IMR-90 (cell line): ENCODE measurements around the gene ADAM23. TPM values are rescaled to one million over a fixed set of nuclear protein-coding genes. Genes with fewer than 3 reads are reported as not detected.

Source experiments
- ATAC-seq: fragments of 200-7000 bp; cut with Tn5 transposase; 2 replicates; pipeline ENCODE4 v1.9.1; 2020; ENCODE audit warnings: low read depth, mild to moderate bottlenecking, moderate library complexity
- BruUV-seq: library from RNA; stranded (reverse); fragments of 400-500 nt; replicated peaks from 2 replicates; lab custom pipeline; 2021; lab: Mats Ljungman, UMichigan
- CTCF ChIA-PET: fragments of 300-600 bp; formaldehyde crosslinking; extraction: SDS; loops from one replicate; lab custom pipeline; 2021; ENCODE audit warnings: antibody characterized with exemption; lab: Yijun Ruan, JAX
- POLR2A ChIA-PET: fragments of 300-600 bp; sonication (Branson Sonifier 250); formaldehyde crosslinking; loops from one replicate; lab custom pipeline; 2022; ENCODE audit warnings: antibody characterized with exemption; ENCODE audit not compliant: unreplicated experiment; lab: Charles Lee
- DNase-seq: peaks from one replicate; pipeline ENCODE4 v3.0.0; 2013
- H2AFZ ChIP-seq: replicated peaks from 2 replicates; pipeline ENCODE3; 2013; ENCODE audit warnings: low read length, mild to moderate bottlenecking; ENCODE audit not compliant: poor library complexity
- H2AK5ac ChIP-seq: 2 replicates; pipeline ENCODE4 v1.6.1; 2013; ENCODE audit warnings: low read depth, low read length, inconsistent platforms
- H2AK9ac ChIP-seq: replicated peaks from 2 replicates; pipeline ENCODE3; 2013; ENCODE audit warnings: mild to moderate bottlenecking, low read depth, low read length, moderate library complexity; ENCODE audit not compliant: poor library complexity
- H2BK120ac ChIP-seq: 2 replicates; pipeline ENCODE4 v1.6.1; 2013; ENCODE audit warnings: low read depth, low read length, inconsistent platforms
- H2BK15ac ChIP-seq: 3 replicates; pipeline ENCODE4 v1.6.1; 2013; ENCODE audit warnings: low read depth, low read length, inconsistent platforms
- H2BK20ac ChIP-seq: 2 replicates; pipeline ENCODE4 v1.6.1; 2013; ENCODE audit warnings: low read depth, mild to moderate bottlenecking, inconsistent platforms, low read length, moderate library complexity
- H2BK5ac ChIP-seq: 2 replicates; pipeline ENCODE4 v1.6.1; 2013; ENCODE audit warnings: mild to moderate bottlenecking, low read depth, low read length, inconsistent platforms; ENCODE audit not compliant: poor library complexity, severe bottlenecking
- H3K14ac ChIP-seq: replicated peaks from 2 replicates; pipeline ENCODE4 v1.6.1; 2013; ENCODE audit warnings: low read depth, low read length, inconsistent platforms
- H3K18ac ChIP-seq: 2 replicates; pipeline ENCODE4 v1.6.1; 2013; ENCODE audit warnings: low read depth, low read length, control low read depth
- H3K23ac ChIP-seq: 2 replicates; pipeline ENCODE4 v1.6.1; 2013; ENCODE audit warnings: low read depth, low read length, inconsistent platforms
- H3K27ac ChIP-seq: 2 replicates; pipeline ENCODE4 v1.5.1; 2013; ENCODE audit warnings: mild to moderate bottlenecking, control low read depth, low read length; ENCODE audit not compliant: insufficient read depth
- H3K27me3 ChIP-seq: 2 replicates; pipeline ENCODE4 v1.6.1; 2013; ENCODE audit warnings: low read length; ENCODE audit not compliant: control insufficient read depth, insufficient read depth
- H3K36me3 ChIP-seq: 2 replicates; pipeline ENCODE4 v1.6.1; 2013; ENCODE audit warnings: low read length, mixed read lengths; ENCODE audit not compliant: control insufficient read depth, insufficient read depth
- H3K4ac ChIP-seq: 2 replicates; pipeline ENCODE4 v1.6.1; 2013; ENCODE audit warnings: low read depth, low read length, inconsistent platforms
- H3K4me1 ChIP-seq: 2 replicates; pipeline ENCODE4 v1.6.1; 2013; ENCODE audit warnings: low read length, mixed read lengths; ENCODE audit not compliant: control insufficient read depth, insufficient read depth
- H3K4me2 ChIP-seq: 2 replicates; pipeline ENCODE4 v1.6.1; 2013; ENCODE audit warnings: low read depth, mild to moderate bottlenecking, control low read depth, low read length, moderate library complexity
- H3K4me3 ChIP-seq: 2 replicates; pipeline ENCODE4 v1.5.1; 2013; ENCODE audit warnings: low read depth, mild to moderate bottlenecking, control low read depth, low read length, moderate library complexity; ENCODE audit not compliant: insufficient read depth
- H3K56ac ChIP-seq: 2 replicates; pipeline ENCODE4 v1.6.1; 2013; ENCODE audit warnings: low read length, inconsistent platforms; ENCODE audit not compliant: insufficient read depth; ENCODE audit errors: extremely low read depth
- H3K79me1 ChIP-seq, 2 experiments: 2 replicates each; pipeline ENCODE4 v1.6.1; 2013; ENCODE audit warnings: low read length in 2 of 2, inconsistent platforms in 1 of 2, low read depth in 1 of 2
- H3K9ac ChIP-seq: 2 replicates; pipeline ENCODE4 v1.6.1; 2013; ENCODE audit warnings: low read depth, low read length, control low read depth
- H3K9me1 ChIP-seq: 2 replicates; pipeline ENCODE4 v1.6.1; 2013; ENCODE audit warnings: low read length, inconsistent platforms; ENCODE audit not compliant: insufficient read depth
- H3K9me3 ChIP-seq: 2 replicates; pipeline ENCODE4 v1.6.1; 2013; ENCODE audit warnings: low read length; ENCODE audit not compliant: control insufficient read depth, insufficient read depth
- H4K20me1 ChIP-seq: 2 replicates; pipeline ENCODE4 v1.6.1; 2013; ENCODE audit warnings: low read length, inconsistent platforms; ENCODE audit not compliant: insufficient read depth
- H4K5ac ChIP-seq: 2 replicates; pipeline ENCODE4 v1.6.1; 2013; ENCODE audit warnings: mild to moderate bottlenecking, low read depth, low read length, control low read depth
- H4K8ac ChIP-seq, 2 experiments: 2 replicates each; pipeline ENCODE4 v1.6.1; 2013; ENCODE audit warnings: low read depth in 2 of 2, low read length in 2 of 2, control low read depth in 1 of 2, inconsistent platforms in 1 of 2
- H4K91ac ChIP-seq: 2 replicates; pipeline ENCODE4 v1.6.1; 2013; ENCODE audit warnings: low read depth, low read length, inconsistent platforms; ENCODE audit not compliant: insufficient read depth
- BHLHE40 ChIP-seq: fragments of 150-350 bp; IDR thresholded peaks from 2 replicates; pipeline ENCODE4 v1.6.1; 2016; ENCODE audit warnings: mild to moderate bottlenecking, low read depth, low read length
- CEBPB ChIP-seq: IDR thresholded peaks from 2 replicates; pipeline ENCODE4 v1.6.1; 2012; ENCODE audit warnings: low read depth, low read length, improper control_type of control experiment
- CHD1 ChIP-seq: IDR thresholded peaks from 2 replicates; pipeline ENCODE4 v1.6.1; 2012; ENCODE audit warnings: low read depth, low read length, improper control_type of control experiment
- CTCF ChIP-seq: conservative IDR thresholded peaks from 2 replicates; pipeline ENCODE4 v1.5.1; 2012; ENCODE audit warnings: mild to moderate bottlenecking, low read depth, low read length, improper control_type of control experiment
- ELK1 ChIP-seq: fragments of 150-350 bp; IDR thresholded peaks from 2 replicates; pipeline ENCODE4 v1.6.1; 2016; ENCODE audit warnings: low read depth, mild to moderate bottlenecking, low read length, moderate library complexity, borderline replicate concordance
- FOS ChIP-seq: fragments of 150-350 bp; IDR thresholded peaks from 2 replicates; pipeline ENCODE4 v1.6.1; 2016; ENCODE audit warnings: low read depth, low read length
- MAFK ChIP-seq: IDR thresholded peaks from 2 replicates; pipeline ENCODE4 v1.6.1; 2012; ENCODE audit warnings: low read depth, low read length, improper control_type of control experiment
- MAZ ChIP-seq: IDR thresholded peaks from 2 replicates; pipeline ENCODE4 v1.6.1; 2012; ENCODE audit warnings: low read depth, mild to moderate bottlenecking, low read length, improper control_type of control experiment, moderate library complexity, borderline replicate concordance
- MXI1 ChIP-seq: IDR thresholded peaks from 2 replicates; pipeline ENCODE4 v1.6.1; 2012; ENCODE audit warnings: low read depth, mild to moderate bottlenecking, low read length, moderate library complexity, borderline replicate concordance
- POLR2A ChIP-seq: IDR thresholded peaks from 2 replicates; pipeline ENCODE4 v1.6.1; 2012; ENCODE audit warnings: mild to moderate bottlenecking, low read depth, low read length
- RAD21 ChIP-seq: IDR thresholded peaks from 2 replicates; pipeline ENCODE4 v1.6.1; 2012; ENCODE audit warnings: low read length, improper control_type of control experiment
- RCOR1 ChIP-seq: IDR thresholded peaks from 2 replicates; pipeline ENCODE4 v1.6.1; 2012; ENCODE audit warnings: mild to moderate bottlenecking, low read length, improper control_type of control experiment; ENCODE audit not compliant: insufficient replicate concordance
- RFX5 ChIP-seq: IDR thresholded peaks from 2 replicates; pipeline ENCODE4 v1.8.0; 2012; ENCODE audit warnings: low read depth, mild to moderate bottlenecking, low read length, moderate library complexity
- USF2 ChIP-seq: fragments of 150-350 bp; IDR thresholded peaks from 2 replicates; pipeline ENCODE4 v1.6.1; 2017; ENCODE audit warnings: mild to moderate bottlenecking, antibody characterized with exemption, low read length, low read depth
- WGBS, 2 experiments: methylation state at CpG; one replicate each; pipeline versions ENCODE4 v1.1.5 to v1.1.7; 2013; ENCODE audit warnings: missing lambda C conversion rate in 2 of 2; ENCODE audit not compliant: insufficient read length in 1 of 2; ENCODE audit errors: extremely low coverage in 2 of 2; 5-methylcytosine and 5-hydroxymethylcytosine counted together
- dilution Hi-C: fragments of 300-500 bp; cut with HindIII; formaldehyde crosslinking; loops from one replicate; pipeline ENCODE4 v1.14.3; 2018; ENCODE audit warnings: low sequenced_read_pairs; ENCODE audit not compliant: unreplicated experiment
- in situ Hi-C: fragments of 300-500 bp; cut with MboI; formaldehyde crosslinking; loops from 3 replicates; pipeline ENCODE4 v1.14.3; 2019; ENCODE audit warnings: low sequenced_read_pairs, inconsistent platforms, mixed read lengths
- intact Hi-C: fragments of 100-400 bp; cut with micrococcal nuclease; formaldehyde crosslinking; loops from 2 replicates; pipeline ENCODE4 v1.10.0; 2022
- polyA plus RNA-seq, 3 experiments: library from polyadenylated mRNA; depleted of rRNA; stranded (reverse); fragments of >200 nt; gene quantifications; 2 replicates each; pipeline ENCODE4 v1.2.3, GENCODE V29; 2012; ENCODE audit warnings: low replicate concordance in 1 of 3
- total RNA-seq: library from RNA; depleted of rRNA; stranded (reverse); fragments of >200 nt; gene quantifications from 2 replicates; pipeline ENCODE4 v1.2.3, GENCODE V29; 2012

The ADAM23 gene
- total and polyA plus RNA-seq, 2 of the 4 experiments (the other 2 are of a cell fraction), result 2.9 to 10.3 TPM

- Histone ChIP-seq H3K18ac (no peak overlapping the region), H3K27me3 (no peaks in the 10 kb centered on the region), H3K56ac (no peak overlapping the region), H2AK5ac (no peak overlapping the region), H2BK15ac (no peak overlapping the region), H3K4ac (no peak overlapping the region), H4K5ac (no peak overlapping the region), H3K9me1 (no peaks in the 10 kb centered on the region), H3K14ac (no peak overlapping the region), H3K23ac (no peak overlapping the region), H3K36me3 (peaks cover 3% of the 10 kb centered on the region; the same call in 1 of the 2 replicates), H4K91ac (no peak overlapping the region), H2AK9ac (no peak overlapping the region), H2BK5ac (no peak overlapping the region), H4K20me1 (no peaks in the 10 kb centered on the region), H3K27ac (no peak overlapping the region), H2AFZ (no peak overlapping the region), H3K9me3 (no peaks in the 10 kb centered on the region), H3K4me2 (no peak overlapping the region), H2BK120ac (no peak overlapping the region), H4K8ac (no peak overlapping the region), H3K9ac (no peak overlapping the region), H3K4me3 (no peak overlapping the region), H2BK20ac (no peak overlapping the region), H3K4me1 (no peaks in the 10 kb centered on the region), H3K79me1 (no peaks in the 10 kb centered on the region)
- dilution Hi-C loops (no loop called here), in situ Hi-C loops (no loop called here), intact Hi-C loops (no loop called here)
- DNase-seq (no peak), ATAC-seq (no peak)
- ChIA-PET CTCF (no interaction called here), POLR2A (no interaction called here)
- no CpG with 5 or more reads among the region's 3 CpGs for WGBS, 2 experiments
- no TSS peak for BruUV-seq
- TF ChIP-seq RAD21 (no peak), MAZ (no peak), CEBPB (no peak), CHD1 (no peak), POLR2A (no peak), USF2 (no peak), FOS (no peak), ELK1 (no peak), MAFK (no peak), RCOR1 (no peak), MXI1 (no peak), RFX5 (no peak), CTCF (no peak), BHLHE40 (no peak)
Measured at GRCh38 chr2:206569470-206569869, 126.1 kb downstream of the ADAM23 start.
